ENCODE data around the gene TRAIP.
"Not testable (repeated sequence)": the region's sequence is repeated elsewhere in the genome, so short reads cannot be mapped to it uniquely, and the experiment has no call there.

TRAIP gene

GRCh38 chr3:49872801-49873281, 16.5 kb upstream of the TRAIP start:
- no peak for DNase-seq

GRCh38 chr3:49871531-49872153, 15.3 kb upstream of the TRAIP start:
- DNase-seq, result no peak

GRCh38 chr3:49869525-49870126, 13.3 kb upstream of the TRAIP start, which contains the start of gene CAMKV:
Gene CAMKV, minus strand, starts transcription at chr3:49869906. Its CDS starts 7,518 bp downstream, at chr3:49862388.
- DNase-seq, result peak; percentile 18

DNA sequence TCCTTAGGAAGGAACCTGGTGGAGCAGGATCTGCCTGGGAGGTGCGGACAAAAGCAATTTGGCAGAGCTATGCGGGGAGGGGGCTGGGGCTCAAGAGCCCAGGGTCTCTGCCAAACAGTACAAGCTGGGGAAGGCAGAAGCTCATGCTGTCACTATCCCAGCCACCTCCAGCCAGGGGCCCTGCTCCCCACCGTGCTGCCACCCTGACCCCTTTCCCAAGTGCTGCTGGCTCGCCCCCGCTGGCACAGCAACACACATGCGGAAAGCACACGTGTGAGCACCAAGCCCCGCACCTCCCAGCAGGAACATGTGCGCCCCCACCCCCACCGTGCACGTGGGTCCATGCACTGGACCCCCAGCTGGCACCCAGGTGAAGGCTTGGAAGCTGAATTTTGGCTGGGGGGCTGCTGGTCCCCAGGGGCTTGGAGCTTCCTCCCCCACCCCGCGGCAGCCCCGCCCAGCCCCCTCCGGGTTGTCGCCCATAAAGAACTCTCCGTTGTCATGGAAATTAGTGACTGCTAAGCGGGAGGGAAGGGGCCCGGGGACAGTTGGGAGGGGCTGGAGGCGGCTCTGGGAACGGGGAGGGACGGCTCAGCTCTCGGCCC, 12.6 kb upstream of the TRAIP start:
- no peak for DNase-seq

- no peak for DNase-seq
These were observed 11.5 kb upstream of the TRAIP start for GRCh38 chr3:49867871-49868321.

DNA sequence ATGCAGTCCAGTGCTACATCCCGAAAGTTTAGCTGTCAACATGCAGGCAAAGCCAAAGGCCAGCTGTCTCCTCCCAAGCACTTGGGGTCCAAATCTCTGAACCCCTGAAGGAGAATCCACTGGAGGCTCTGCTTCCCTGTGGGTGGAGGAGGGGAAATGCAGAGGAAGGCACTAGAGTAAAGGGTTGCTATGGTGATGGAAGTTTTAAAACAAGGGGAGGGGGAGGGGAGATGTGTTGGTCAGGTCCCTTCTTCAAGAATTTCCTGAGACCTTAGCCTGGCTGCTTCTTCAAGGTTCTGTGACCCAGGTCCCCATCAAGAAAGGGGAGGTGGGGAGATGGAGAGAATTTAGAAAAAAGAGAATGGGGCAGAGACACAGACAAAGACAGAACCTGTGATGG, 11.0 kb upstream of the TRAIP start:
- no peak for DNase-seq

DNA sequence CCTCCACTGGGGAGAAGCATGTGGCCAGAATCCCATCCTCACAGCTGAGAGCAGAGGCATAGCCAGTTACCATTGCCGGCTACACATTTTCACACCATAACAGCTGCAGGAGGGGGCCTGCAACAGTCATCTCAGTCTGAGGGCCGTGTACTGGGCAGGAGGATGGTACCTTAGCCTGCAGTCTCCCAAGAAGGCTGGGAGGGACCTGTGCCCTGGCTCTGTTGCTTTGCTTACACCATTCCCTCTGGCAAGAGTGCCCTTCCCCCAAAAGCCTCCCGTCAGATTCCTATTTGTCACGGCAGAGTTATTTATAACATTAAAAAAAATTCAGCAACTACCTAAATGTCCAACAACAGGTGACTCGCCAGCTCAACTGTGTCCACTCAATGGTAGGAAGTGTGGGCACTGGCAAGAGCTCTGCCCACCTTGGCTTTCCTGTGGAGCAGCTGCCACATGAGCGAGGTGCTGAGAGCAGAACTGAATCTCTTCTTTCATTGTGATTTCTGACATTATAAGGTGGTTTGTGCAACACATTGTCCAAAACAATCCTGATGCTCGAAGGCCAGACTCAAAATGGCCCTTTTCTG, 8.9 kb upstream of the TRAIP start:
- DNase-seq, result no peak

- DNase-seq, result no peak
These were observed 8.1 kb upstream of the TRAIP start for GRCh38 chr3:49864505-49864904.

DNA sequence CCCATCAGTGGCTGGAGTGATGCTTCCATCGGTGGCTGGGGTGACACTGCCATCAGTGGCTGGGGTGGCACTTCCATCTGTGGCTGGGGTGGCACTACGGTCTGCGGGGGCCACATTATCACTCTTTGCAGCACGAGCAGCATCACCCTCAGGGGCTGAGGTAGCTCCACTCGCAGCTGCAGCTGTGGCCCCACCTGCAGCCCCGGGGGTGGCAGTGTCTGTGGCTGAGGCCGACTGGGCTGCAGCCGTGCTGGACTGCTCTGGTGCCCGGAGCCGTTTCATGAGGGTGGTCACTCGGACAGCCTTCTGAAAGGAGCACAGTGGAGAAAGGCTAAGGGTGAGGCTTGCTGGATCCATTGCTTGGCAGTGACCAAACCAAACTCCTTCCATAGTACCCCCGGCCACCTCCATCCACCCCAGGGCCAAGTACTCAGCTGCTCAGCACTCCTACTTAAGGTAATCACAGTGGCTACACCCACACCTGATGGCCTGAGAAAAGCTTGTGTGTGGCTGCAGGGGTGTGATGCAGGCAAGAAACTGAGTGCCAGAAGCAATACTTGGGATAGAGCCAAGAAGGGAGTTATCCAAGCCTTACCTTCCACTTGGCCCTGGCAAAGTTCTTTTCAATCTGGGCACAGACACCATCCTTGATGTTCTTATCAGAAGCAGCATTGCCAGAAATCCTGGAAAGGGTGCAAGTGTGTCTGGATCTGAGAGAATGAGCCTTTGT, 3.4 kb upstream of the TRAIP start:
- no peak for DNase-seq

- DNase-seq, result no peak
These were observed 702 bp downstream of the TRAIP start for GRCh38 chr3:49855662-49856061.

- DNase-seq, result no peak
These were observed 10.7 kb downstream of the TRAIP start for GRCh38 chr3:49845694-49846093.

DNA sequence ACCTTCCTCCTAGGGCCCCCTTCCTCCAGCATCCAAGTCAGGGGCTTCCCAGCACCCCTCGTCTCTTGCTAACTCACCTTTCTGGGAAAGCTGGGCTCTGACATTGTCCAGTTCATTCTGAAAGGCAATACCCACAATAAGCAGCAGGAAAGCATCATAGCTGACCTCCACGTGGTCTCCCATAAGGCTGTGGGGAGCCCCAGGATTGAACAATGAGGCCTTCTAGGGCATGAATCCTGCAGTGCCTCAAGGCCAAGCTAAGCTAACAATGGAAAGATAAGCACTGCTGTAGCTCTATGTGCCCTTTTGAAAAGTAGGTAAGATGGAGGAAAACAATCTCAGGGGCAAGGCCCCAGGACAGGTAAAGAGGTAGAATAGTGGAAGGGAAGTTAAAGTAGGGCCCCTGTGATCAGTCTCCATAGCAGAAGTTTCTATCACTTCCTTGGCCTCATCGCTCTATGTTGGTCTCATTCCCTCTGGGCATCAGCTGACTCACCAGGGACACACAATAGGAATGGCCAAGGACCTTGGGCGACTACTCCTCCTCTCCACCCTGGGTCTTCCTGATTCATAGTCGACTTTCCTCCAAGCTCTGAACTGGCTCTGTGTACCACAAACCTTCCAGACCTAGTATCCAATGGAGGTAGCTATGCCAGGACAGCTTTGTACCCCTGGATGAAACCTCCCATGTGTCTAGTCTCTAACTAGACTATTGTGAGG, 11.7 kb downstream of the TRAIP start:
- no peak for DNase-seq

DNA sequence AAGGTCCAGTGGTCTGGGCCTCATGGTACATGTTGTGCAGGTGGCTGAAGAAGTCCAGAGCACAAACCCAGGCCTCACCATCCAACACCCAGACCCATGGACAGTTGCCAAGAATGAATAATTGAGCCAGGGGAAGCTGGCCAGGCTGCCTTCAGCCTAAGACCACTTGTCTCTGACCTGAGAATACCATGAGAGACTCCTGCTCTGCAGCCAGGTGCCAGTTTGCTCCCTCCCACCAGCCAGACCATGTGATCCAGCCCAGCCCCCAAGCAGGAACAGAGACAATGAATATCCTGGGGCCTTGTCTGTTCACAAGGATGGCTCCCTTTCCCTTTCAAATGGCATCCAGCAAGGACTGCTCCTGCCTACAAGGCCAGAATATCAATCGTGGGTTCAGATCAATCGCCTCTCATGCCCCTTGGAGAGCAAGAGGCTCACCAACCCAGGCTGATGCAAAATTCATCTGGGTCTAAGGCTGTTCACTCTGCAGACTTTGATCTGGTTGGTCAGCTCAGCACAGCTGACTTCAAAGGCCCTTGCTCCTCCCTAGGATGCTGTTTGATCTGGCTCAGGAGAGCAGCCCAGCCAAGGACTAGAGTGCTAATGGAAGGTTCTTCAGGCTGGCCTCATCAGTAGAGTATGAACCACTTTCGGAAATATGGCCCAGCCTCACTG, 13.4 kb downstream of the TRAIP start:
- no peak for DNase-seq

GRCh38 chr3:49841806-49842205, 14.6 kb downstream of the TRAIP start:
- DNase-seq, result no peak

DNA sequence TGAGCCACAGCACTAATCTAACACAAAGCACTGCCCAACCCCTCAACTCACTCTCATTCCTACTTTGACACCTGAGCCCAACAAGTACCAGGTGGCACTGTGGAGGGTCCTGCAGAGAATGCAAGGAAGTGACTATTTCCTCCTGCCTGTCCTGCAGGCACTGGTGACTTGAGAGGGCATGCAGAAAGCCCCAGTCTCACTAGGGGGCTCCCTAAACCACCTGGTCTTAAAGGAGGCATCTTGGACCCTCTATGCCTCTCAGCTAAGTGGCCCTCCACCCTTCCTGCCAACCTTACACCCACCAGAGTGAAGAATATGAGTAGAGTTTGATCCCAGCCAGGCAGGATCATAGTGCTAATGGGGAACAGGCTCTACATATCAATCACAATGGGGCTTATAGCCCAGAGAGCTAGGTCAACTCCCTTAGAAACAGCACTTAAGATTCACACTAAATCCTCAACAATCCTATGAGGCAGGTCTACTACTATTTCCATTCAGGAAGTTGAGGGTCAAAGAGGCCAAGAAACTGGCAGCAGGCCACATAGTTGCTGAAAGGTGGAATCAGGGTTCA, 15.2 kb downstream of the TRAIP start:
- DNase-seq, result no peak

- no peak for DNase-seq
These were observed 16.0 kb downstream of the TRAIP start for GRCh38 chr3:49840388-49840787.

GRCh38 chr3:49839193-49839809, 17.1 kb downstream of the TRAIP start:
- DNase-seq, result no peak

DNA sequence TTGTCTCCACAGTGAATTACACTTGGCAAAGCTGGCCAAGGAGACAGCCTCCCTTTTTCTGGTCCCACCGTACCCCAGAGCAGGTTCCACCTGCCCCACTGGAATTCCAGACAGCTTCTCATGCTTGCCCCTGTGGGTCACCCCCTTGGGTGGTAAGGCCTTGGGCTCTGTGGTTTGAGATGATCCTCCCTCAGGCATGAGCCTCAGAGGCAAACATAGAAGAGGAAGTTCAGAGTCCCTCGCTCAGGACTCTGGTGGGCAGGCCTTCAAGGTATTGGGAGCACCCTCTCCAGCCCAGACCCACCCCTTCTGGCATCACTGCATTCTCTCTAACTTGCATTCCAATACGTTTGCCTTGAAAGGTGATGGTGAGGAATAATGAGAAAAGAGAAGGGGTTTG, 25.0 kb downstream of the TRAIP start:
- DNase-seq, result no peak

GRCh38 chr3:49826016-49826415, 30.3 kb downstream of the TRAIP start:
- no peak for DNase-seq

GRCh38 chr3:49823131-49823530, 33.2 kb downstream of the TRAIP start:
- not testable (repeated sequence) for DNase-seq
